Right lobe of liver (tissue), 4 donors: ENCODE measurements around the gene PLAA.

Source experiments
- CTCF ChIP-seq, 4 donors: fragments of 200-600 bp in 3 of 4; fragments of 450-650 bp in 1 of 4; IDR thresholded peaks; one replicate each; pipeline versions ENCODE4 v1.5.1 to v1.8.0; 2016 to 2022; ENCODE audit warnings: antibody characterized with exemption in 4 of 4, mild to moderate bottlenecking in 2 of 4
- POLR2A ChIP-seq: fragments of 450-650 bp; IDR thresholded peaks from one replicate; pipeline ENCODE4 v1.6.1; 2017; ENCODE audit warnings: antibody characterized with exemption, mild to moderate bottlenecking
- donor health status: DM: no; HTN: no; CAD: no.
- donor health status: DM: no; HTN: no; CAD: no.
- donor health status: DM: no; HTN: yes; CAD: no.

- TF ChIP-seq CTCF (IDR thresholded peaks at IDR 0.05) (no peak), POLR2A (no peak)
These were observed 4.8 kb upstream of the PLAA start for GRCh38 chr9:26951794-26952193.
